RWPE1 (cell line): ENCODE results near the gene OASL.

ENCODE experiments used
- CTCF ChIA-PET: fragments of 350-600 bp; sonication (Branson Sonifier 250); formaldehyde crosslinking; extraction: SDS; loops from one replicate; lab custom pipeline; 2021; lab: Yijun Ruan, JAX
- POLR2A ChIA-PET: fragments of 400-600 bp; formaldehyde crosslinking; extraction: SDS; loops from one replicate; lab custom pipeline; 2020; ENCODE audit warnings: antibody characterized with exemption; ENCODE audit not compliant: low non-redundant PET; lab: Yijun Ruan, JAX
- DNase-seq: peaks from one replicate; pipeline ENCODE4 v3.0.0; 2012; ENCODE audit warnings: low spot score
- H3K27ac ChIP-seq: fragments of 450-650 bp; 2 replicates; pipeline ENCODE4 v1.5.1; 2017
- CTCF ChIP-seq: fragments of 450-650 bp; conservative IDR thresholded peaks from 2 replicates; pipeline ENCODE4 v1.5.1; 2017; ENCODE audit warnings: low read depth, mild to moderate bottlenecking

OASL gene

GRCh38 chr12:121000530-121000929 is 38.5 kb downstream of the OASL start:
- H3K27ac ChIP-seq: no peak overlapping the region
- DNase-seq: no peak
- no peak for TF ChIP-seq CTCF
- POLR2A ChIA-PET: no interaction called here
- CTCF ChIA-PET: no interaction called here

- CTCF ChIA-PET: no interaction called here
- DNase-seq: no peak
- no peak overlapping the region for H3K27ac ChIP-seq
- POLR2A ChIA-PET: no interaction called here
- no peak for TF ChIP-seq CTCF
These were observed 39.6 kb downstream of the OASL start for GRCh38 chr12:120999191-121000120.

GRCh38 chr12:120998435-120998834 is 40.6 kb downstream of the OASL start:
- CTCF ChIA-PET: interaction anchor here (0.7 kb wide), 1 partner anchor 416 kb away, joined by 5 read pairs; no protein-coding TSS in a partner anchor
- H3K27ac ChIP-seq: no peak overlapping the region
- no peak for TF ChIP-seq CTCF
- POLR2A ChIA-PET: no interaction called here
- no peak for DNase-seq

- H3K27ac ChIP-seq: no peak overlapping the region
- no peak for DNase-seq
- ChIA-PET POLR2A (no interaction called here), CTCF (no interaction called here)
- TF ChIP-seq CTCF: no peak
These were observed 41.6 kb downstream of the OASL start for GRCh38 chr12:120997448-120997847.

GRCh38 chr12:120996133-120996746 is 42.8 kb downstream of the OASL start:
- no peak for TF ChIP-seq CTCF
- CTCF ChIA-PET: no interaction called here

GRCh38 chr12:120994589-120995337 is 44.3 kb downstream of the OASL start:
- no peak for TF ChIP-seq CTCF
- CTCF ChIA-PET: no interaction called here
- DNase-seq: no peak
- POLR2A ChIA-PET: no interaction called here
- H3K27ac ChIP-seq: no peak overlapping the region

More at GRCh38 chr12:120996133-120996746, 42.8 kb downstream of the OASL start:
- DNase-seq: no peak
- POLR2A ChIA-PET: no interaction called here
- no peak overlapping the region for H3K27ac ChIP-seq
